ENCODE measurements around the gene PHF14. TPM values are rescaled to one million over a fixed set of nuclear protein-coding genes. Genes with fewer than 3 reads are reported as not detected.
A peak's percentile ranks its signal among the peaks of the same experiment; 100 is the strongest.

PHF14 gene
- total RNA-seq, 2 donors from 2014 or later = 27.1 to 31.3 TPM

GRCh38 chr7:11082552-11083213 lies 109.0 kb downstream of the PHF14 start:
- H3K4me1 Mint-ChIP-seq = peaks cover 5% of the 10 kb centered on the region
- no peak for ATAC-seq
- H3K36me3 Mint-ChIP-seq (ENCODE audit: low read depth) = peaks cover 7% of the 10 kb centered on the region
- H3K27ac Mint-ChIP-seq = no peak overlapping the region
- DNase-seq = no peak
- H3K4me3 Mint-ChIP-seq = no peak overlapping the region
- H3K9me3 ChIP-seq (ENCODE audit: control insufficient read depth, low read length, poor library complexity, severe bottlenecking) = no peaks in the 10 kb centered on the region
- H3K27me3 Mint-ChIP-seq = no peaks in the 10 kb centered on the region

DNA sequence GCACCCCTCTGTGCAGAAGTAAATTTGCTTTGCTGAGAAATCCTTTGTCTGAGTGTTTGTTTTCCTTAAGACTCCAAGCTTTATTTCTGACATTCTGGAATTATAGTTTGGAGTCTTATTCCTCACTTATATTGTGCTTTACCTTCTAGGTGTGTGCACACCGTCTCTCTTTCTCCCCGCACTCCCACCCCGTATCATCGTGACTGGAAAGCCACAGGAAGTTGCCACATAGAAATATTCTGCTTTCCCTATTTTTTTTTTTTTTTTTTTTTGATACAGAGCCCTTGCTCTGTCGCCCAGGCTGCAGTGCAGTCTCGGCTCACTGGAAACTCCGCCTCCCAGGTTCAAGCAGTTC lies 109.5 kb downstream of the PHF14 start:
- Mint-ChIP-seq H3K27me3 (no peaks in the 10 kb centered on the region), H3K4me3 (no peak overlapping the region), H3K4me1 (peaks cover 5% of the 10 kb centered on the region), H3K36me3 (ENCODE audit: low read depth) (peaks cover 7% of the 10 kb centered on the region), H3K27ac (no peak overlapping the region)
- no peaks in the 10 kb centered on the region for H3K9me3 ChIP-seq (ENCODE audit: control insufficient read depth, low read length, poor library complexity, severe bottlenecking)
- ATAC-seq (no peak), DNase-seq (no peak)

DNA sequence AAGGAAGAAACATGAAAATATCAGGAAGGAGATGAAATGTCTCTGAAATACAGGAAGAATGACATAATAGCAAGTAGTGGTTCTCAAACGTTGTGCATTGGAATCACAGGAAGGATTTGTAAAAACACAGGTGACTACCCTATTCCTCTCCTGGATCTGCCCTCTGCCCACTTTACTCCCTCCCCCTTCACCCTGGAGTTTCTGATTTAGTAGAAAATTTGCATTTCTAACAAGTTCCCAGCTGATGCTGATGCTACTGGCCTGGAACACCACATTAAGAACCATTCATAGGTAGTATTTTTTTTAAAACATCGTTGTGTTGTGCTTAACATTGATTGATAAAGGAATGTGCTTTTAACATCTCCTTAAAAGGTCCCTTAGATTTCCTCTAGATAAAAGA lies 130.9 kb downstream of the PHF14 start:
- no peak for ATAC-seq
- H3K9me3 ChIP-seq (ENCODE audit: control insufficient read depth, low read length, poor library complexity, severe bottlenecking) = no peaks in the 10 kb centered on the region
- Mint-ChIP-seq H3K27me3 (no peaks in the 10 kb centered on the region), H3K36me3 (ENCODE audit: low read depth) (no peaks in the 10 kb centered on the region), H3K4me3 (no peak overlapping the region), H3K27ac (no peak overlapping the region), H3K4me1 (peaks cover 2% of the 10 kb centered on the region)
- no peak for DNase-seq

GRCh38 chr7:11109659-11110058 lies 136.0 kb downstream of the PHF14 start:
- no peak for ATAC-seq
- peaks cover 2% of the 10 kb centered on the region for H3K4me1 Mint-ChIP-seq
- no peak for DNase-seq
- H3K4me3 Mint-ChIP-seq = no peak overlapping the region
- H3K27ac Mint-ChIP-seq = no peak overlapping the region
- no peaks in the 10 kb centered on the region for H3K36me3 Mint-ChIP-seq (ENCODE audit: low read depth)
- no peaks in the 10 kb centered on the region for H3K9me3 ChIP-seq (ENCODE audit: control insufficient read depth, low read length, poor library complexity, severe bottlenecking)
- H3K27me3 Mint-ChIP-seq = no peaks in the 10 kb centered on the region

DNA sequence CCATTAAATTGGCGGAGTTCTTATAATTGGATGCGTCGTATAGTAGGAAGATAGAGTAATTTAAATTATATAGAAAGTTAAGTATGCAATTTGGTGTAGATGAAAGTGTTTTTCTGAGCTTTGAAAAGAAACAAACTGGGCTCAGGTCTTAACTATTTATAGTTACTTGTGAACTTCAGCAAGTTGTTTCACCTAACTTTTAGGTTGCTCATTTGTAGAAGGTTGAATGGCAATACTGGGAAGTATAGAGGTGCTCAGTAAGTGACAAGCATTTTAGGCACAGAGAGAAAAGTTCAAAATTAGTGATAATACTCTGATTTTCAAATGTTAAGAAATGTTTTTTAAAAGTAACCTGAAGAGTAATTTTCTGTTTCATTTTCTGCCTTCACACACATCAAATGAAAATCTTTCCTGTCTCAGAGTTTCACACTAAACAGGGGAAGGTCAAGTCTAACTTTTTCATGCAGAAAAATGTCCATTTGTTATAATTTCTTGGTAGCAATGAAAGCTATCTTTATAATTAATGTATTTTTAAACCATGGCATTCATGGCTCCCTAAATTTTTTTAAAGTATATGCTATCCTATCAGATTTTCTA lies 146.5 kb downstream of the PHF14 start:
- ATAC-seq (no peak), DNase-seq (no peak)
- H3K27ac Mint-ChIP-seq = no peak overlapping the region
- no peaks in the 10 kb centered on the region for H3K9me3 ChIP-seq (ENCODE audit: control insufficient read depth, low read length, poor library complexity, severe bottlenecking)
- H3K27me3 Mint-ChIP-seq = no peaks in the 10 kb centered on the region
- H3K4me3 Mint-ChIP-seq = no peak overlapping the region
- H3K36me3 Mint-ChIP-seq (ENCODE audit: low read depth) = peaks cover 6% of the 10 kb centered on the region
- peaks cover 7% of the 10 kb centered on the region for H3K4me1 Mint-ChIP-seq

DNA sequence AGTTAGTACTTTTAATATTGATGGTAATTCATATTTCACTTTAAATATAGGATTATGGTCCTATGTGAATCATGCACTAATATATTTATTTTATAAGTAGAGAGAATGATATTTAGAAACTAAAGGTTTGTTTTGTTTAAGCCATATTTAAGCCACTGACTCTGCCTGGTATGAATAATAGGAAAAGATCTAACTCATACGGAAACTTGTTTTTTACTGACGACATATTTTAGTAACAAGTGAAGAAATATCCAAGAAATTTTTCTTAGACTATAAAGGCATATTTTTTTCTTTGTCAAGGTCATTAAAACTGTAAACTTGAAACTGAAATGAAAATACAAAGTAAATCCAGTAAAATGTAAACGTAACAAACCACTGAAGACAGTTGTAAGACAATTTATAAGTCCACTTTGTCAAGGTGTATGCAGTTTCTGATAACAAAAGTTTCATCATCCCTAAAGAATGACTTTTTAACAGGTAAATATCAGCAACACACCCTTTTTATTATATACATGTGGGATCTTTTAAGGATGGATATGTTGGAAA lies 147.1 kb downstream of the PHF14 start:
- H3K4me3 Mint-ChIP-seq = no peak overlapping the region
- ATAC-seq (no peak), DNase-seq (no peak)
- H3K36me3 Mint-ChIP-seq (ENCODE audit: low read depth) = peaks cover 6% of the 10 kb centered on the region
- H3K27me3 Mint-ChIP-seq = no peaks in the 10 kb centered on the region
- H3K9me3 ChIP-seq (ENCODE audit: control insufficient read depth, low read length, poor library complexity, severe bottlenecking) = no peaks in the 10 kb centered on the region
- peaks cover 7% of the 10 kb centered on the region for H3K4me1 Mint-ChIP-seq
- H3K27ac Mint-ChIP-seq = no peak overlapping the region

- DNase-seq (no peak), ATAC-seq (no peak)
- Mint-ChIP-seq H3K27me3 (no peaks in the 10 kb centered on the region), H3K36me3 (ENCODE audit: low read depth) (peaks cover 6% of the 10 kb centered on the region), H3K4me1 (peaks cover 30% of the 10 kb centered on the region), H3K4me3 (no peak overlapping the region), H3K27ac (no peak overlapping the region)
- no peaks in the 10 kb centered on the region for H3K9me3 ChIP-seq (ENCODE audit: control insufficient read depth, low read length, poor library complexity, severe bottlenecking)
Measured at GRCh38 chr7:11124856-11125559, 151.3 kb downstream of the PHF14 start.

DNA sequence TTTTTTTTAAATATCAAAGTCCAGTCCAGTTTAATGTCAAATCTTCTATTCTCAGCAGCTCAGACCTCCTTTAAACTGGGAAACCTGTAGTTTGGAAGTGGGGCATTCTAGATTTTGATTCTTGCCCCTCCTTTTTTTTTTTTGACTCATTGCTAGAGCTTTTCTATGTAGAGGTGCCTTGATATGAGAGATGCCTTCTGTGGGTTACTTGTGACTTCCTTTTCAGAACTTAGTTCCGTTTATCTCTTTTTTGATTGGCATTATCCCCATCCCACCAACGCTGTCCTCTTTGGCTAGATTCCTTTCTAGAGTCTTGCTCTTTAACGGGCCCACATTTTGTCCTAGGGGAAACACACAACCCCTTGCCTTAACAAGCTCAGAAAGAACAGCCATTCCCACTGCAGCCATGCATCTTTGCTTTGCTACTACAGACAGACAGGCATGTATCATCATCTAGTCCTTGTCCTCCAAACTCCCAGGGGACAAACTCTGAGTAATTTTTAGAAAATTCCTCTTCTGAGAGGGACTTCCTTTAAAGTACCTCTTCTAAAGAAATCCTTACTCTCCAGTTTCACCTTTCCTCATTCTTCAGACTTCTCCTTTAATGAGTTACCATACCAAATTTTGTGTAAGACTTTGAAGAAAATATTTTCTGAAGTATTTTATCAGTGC lies 153.6 kb downstream of the PHF14 start:
- Mint-ChIP-seq H3K4me3 (no peak overlapping the region), H3K36me3 (ENCODE audit: low read depth) (peaks cover 7% of the 10 kb centered on the region), H3K4me1 (peaks cover 30% of the 10 kb centered on the region), H3K27ac (peak overlapping the region; percentile 72), H3K27me3 (no peaks in the 10 kb centered on the region)
- ATAC-seq = no peak
- DNase-seq = no peak
- no peaks in the 10 kb centered on the region for H3K9me3 ChIP-seq (ENCODE audit: control insufficient read depth, low read length, poor library complexity, severe bottlenecking)

- peaks cover 2% of the 10 kb centered on the region for H3K36me3 Mint-ChIP-seq (ENCODE audit: low read depth)
- peak overlapping the region; percentile 72 for H3K27ac Mint-ChIP-seq
- ATAC-seq = no peak
- DNase-seq = no peak
- H3K4me3 Mint-ChIP-seq = no peak overlapping the region
- no peaks in the 10 kb centered on the region for H3K27me3 Mint-ChIP-seq
- no peaks in the 10 kb centered on the region for H3K9me3 ChIP-seq (ENCODE audit: control insufficient read depth, low read length, poor library complexity, severe bottlenecking)
- H3K4me1 Mint-ChIP-seq = peaks cover 25% of the 10 kb centered on the region
Measured at GRCh38 chr7:11127988-11128387, 154.3 kb downstream of the PHF14 start.

GRCh38 chr7:11128498-11128897 lies 154.8 kb downstream of the PHF14 start:
- H3K9me3 ChIP-seq (ENCODE audit: control insufficient read depth, low read length, poor library complexity, severe bottlenecking) = no peaks in the 10 kb centered on the region
- DNase-seq = no peak
- Mint-ChIP-seq H3K27me3 (no peaks in the 10 kb centered on the region), H3K27ac (peak overlapping the region; percentile 72), H3K36me3 (ENCODE audit: low read depth) (peaks cover 2% of the 10 kb centered on the region), H3K4me3 (peak overlapping the region; percentile 34), H3K4me1 (peaks cover 25% of the 10 kb centered on the region)
- no peak for ATAC-seq

GRCh38 chr7:11130012-11130411 lies 156.3 kb downstream of the PHF14 start:
- H3K9me3 ChIP-seq (ENCODE audit: control insufficient read depth, low read length, poor library complexity, severe bottlenecking) = no peaks in the 10 kb centered on the region
- no peak for DNase-seq
- Mint-ChIP-seq H3K36me3 (ENCODE audit: low read depth) (peaks cover 2% of the 10 kb centered on the region), H3K4me3 (no peak overlapping the region), H3K27ac (no peak overlapping the region), H3K4me1 (peaks cover 22% of the 10 kb centered on the region), H3K27me3 (no peaks in the 10 kb centered on the region)
- ATAC-seq = no peak

DNA sequence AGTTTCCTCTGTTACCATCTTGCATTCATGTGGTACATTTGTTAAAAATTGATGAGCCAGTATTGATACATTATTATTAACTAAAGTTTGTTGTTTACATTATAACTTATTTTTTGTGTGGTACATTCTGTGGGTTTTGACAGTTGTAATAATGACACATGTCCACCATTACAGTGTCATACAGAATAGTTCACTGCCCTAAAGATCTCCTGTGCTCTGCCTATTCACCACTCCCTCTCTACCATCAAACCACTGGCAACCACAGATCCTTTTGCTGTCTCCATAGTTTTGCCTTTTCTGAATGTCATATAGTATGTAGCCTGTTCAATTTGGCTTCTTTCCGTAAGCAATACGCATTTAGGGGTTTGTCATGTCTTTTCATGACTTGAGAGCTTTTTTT lies 156.9 kb downstream of the PHF14 start:
- Mint-ChIP-seq H3K36me3 (ENCODE audit: low read depth) (peaks cover 2% of the 10 kb centered on the region), H3K27me3 (no peaks in the 10 kb centered on the region), H3K27ac (no peak overlapping the region), H3K4me3 (no peak overlapping the region), H3K4me1 (peaks cover 22% of the 10 kb centered on the region)
- no peak for DNase-seq
- H3K9me3 ChIP-seq (ENCODE audit: control insufficient read depth, low read length, poor library complexity, severe bottlenecking) = no peaks in the 10 kb centered on the region
- ATAC-seq = no peak

DNA sequence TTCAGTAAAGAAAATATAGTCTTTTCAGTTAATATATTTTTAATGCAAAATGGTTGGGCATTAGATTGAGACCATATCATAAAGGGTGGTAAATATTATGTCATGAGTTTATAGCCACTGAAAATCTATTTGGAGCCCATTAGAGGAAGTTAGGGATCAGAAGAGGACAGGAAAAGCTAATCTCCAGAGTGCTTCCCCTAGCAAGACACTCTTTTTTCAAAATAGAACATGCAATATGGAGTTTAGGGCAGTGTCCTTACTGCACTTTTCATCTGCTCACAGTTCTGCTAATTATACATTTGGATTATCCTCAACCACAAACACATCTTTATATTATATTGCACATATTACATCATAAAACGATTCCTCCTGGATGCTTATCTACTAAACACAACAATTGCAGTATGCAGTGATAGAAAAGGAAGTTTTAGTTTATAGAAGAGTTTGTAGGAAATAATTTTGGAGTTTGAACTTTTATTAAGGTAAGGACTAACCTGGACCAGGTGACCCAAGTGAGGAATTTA lies 159.8 kb downstream of the PHF14 start:
- H3K27me3 Mint-ChIP-seq = no peaks in the 10 kb centered on the region

More for the DNA sequence above, 159.8 kb downstream of the PHF14 start:
- H3K36me3 Mint-ChIP-seq (ENCODE audit: low read depth) = peaks cover 2% of the 10 kb centered on the region
- H3K4me3 Mint-ChIP-seq = no peak overlapping the region
- ATAC-seq = no peak
- peaks cover 3% of the 10 kb centered on the region for H3K4me1 Mint-ChIP-seq
- DNase-seq = no peak
- no peak overlapping the region for H3K27ac Mint-ChIP-seq
- no peaks in the 10 kb centered on the region for H3K9me3 ChIP-seq (ENCODE audit: control insufficient read depth, low read length, poor library complexity, severe bottlenecking)

Data from T-helper 17 cell (primary cell).